ENCODE data around the gene ADGRG3.

The ADGRG3 gene

GRCh38 chr16:57663436-57663835 lies 4.7 kb upstream of the ADGRG3 start:
- DNase-seq (ENCODE audit: low spot score), result no peak
- no peak for TF ChIP-seq CTCF (IDR thresholded peaks at IDR 0.05; ENCODE audit: extremely low read depth, insufficient read depth, missing control alignments)
- in situ Hi-C loops (cut with MboI; ENCODE audit: low pct_unique_long_range_greater_than_20kb, low sequenced_read_pairs, unreplicated experiment), result no loop called here

GRCh38 chr16:57663917-57664661 lies 4.0 kb upstream of the ADGRG3 start:
- no peak for TF ChIP-seq CTCF (IDR thresholded peaks at IDR 0.05; ENCODE audit: extremely low read depth, insufficient read depth, missing control alignments)
- in situ Hi-C loops (cut with MboI; ENCODE audit: low pct_unique_long_range_greater_than_20kb, low sequenced_read_pairs, unreplicated experiment), result no loop called here
- DNase-seq (ENCODE audit: low spot score), result no peak

- in situ Hi-C loops (cut with MboI; ENCODE audit: low pct_unique_long_range_greater_than_20kb, low sequenced_read_pairs, unreplicated experiment), result no loop called here
Measured at GRCh38 chr16:57664662-57665025, 3.5 kb upstream of the ADGRG3 start.

GRCh38 chr16:57665541-57665940 lies 2.6 kb upstream of the ADGRG3 start:
- TF ChIP-seq CTCF (IDR thresholded peaks at IDR 0.05; ENCODE audit: extremely low read depth, insufficient read depth, missing control alignments), result no peak
- DNase-seq (ENCODE audit: low spot score), result no peak
- in situ Hi-C loops (cut with MboI; ENCODE audit: low pct_unique_long_range_greater_than_20kb, low sequenced_read_pairs, unreplicated experiment), result no loop called here

More at GRCh38 chr16:57664662-57665025, 3.5 kb upstream of the ADGRG3 start:
- DNase-seq (ENCODE audit: low spot score), result no peak
- TF ChIP-seq CTCF (IDR thresholded peaks at IDR 0.05; ENCODE audit: extremely low read depth, insufficient read depth, missing control alignments), result no peak

- no peak for DNase-seq (ENCODE audit: low spot score)
- no peak for TF ChIP-seq CTCF (IDR thresholded peaks at IDR 0.05; ENCODE audit: extremely low read depth, insufficient read depth, missing control alignments)
- in situ Hi-C loops (cut with MboI; ENCODE audit: low pct_unique_long_range_greater_than_20kb, low sequenced_read_pairs, unreplicated experiment), result no loop called here
Measured at GRCh38 chr16:57666353-57667047, 1.6 kb upstream of the ADGRG3 start.

GRCh38 chr16:57667048-57667525 lies 1.0 kb upstream of the ADGRG3 start:
- in situ Hi-C loops (cut with MboI; ENCODE audit: low pct_unique_long_range_greater_than_20kb, low sequenced_read_pairs, unreplicated experiment), result no loop called here
- DNase-seq (ENCODE audit: low spot score), result no peak
- TF ChIP-seq CTCF (IDR thresholded peaks at IDR 0.05; ENCODE audit: extremely low read depth, insufficient read depth, missing control alignments), result no peak
